Endometrial microvascular endothelial cells (primary cell): Measurements from ENCODE around the gene BAHCC1. TPM values are rescaled to one million over a fixed set of nuclear protein-coding genes. Genes with fewer than 3 reads are reported as not detected.

Experiments
- in situ Hi-C: cut with HindIII; loops from 2 replicates; pipeline ENCODE4 v1.10.0; 2017; ENCODE audit warnings: low sequenced_read_pairs, low pct_unique_long_range_greater_than_20kb; ENCODE audit errors: inconsistent ontology term
- total RNA-seq: library from RNA; depleted of rRNA; stranded (reverse); fragments of >200 nt; gene quantifications from one replicate; pipeline ENCODE4 v1.2.3, GENCODE V29; 2015; ENCODE audit errors: inconsistent ontology term

BAHCC1 gene
- total RNA-seq, 1 donor from 2014 or later, result 10.0 TPM

- in situ Hi-C loops, result no loop called here
These were observed 50.6 kb downstream of the BAHCC1 start for GRCh38 chr17:81445642-81446503.

DNA sequence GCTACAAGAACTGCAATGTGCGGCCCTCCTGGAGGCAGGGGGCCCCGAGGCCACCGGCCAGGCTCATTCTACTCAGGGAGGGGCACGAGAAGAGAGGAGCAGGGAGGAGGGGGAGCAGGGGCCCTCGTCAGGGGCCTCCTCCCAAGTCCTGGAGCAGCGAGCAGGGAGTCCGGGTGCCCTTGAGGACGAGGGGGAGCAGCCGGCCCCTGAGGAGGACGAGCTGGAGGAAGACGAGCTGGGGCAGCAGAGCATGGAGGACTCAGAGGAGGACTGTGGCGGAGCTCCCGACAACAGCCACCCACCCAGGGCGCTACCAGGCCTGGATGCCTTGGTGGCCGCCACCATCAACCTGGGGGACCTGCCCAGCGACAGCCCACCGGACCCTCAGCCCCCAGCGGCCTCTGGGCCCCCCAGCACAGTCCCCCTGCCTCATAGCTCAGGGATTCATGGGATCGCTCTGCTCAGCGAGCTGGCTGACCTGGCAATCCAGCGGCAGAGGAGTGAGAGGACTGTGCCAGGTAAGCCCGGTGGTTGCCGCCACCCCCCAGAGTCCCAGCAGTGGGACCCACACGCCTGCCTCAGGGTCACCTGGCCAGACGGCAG, 52.2 kb downstream of the BAHCC1 start:
- in situ Hi-C loops, result no loop called here

DNA sequence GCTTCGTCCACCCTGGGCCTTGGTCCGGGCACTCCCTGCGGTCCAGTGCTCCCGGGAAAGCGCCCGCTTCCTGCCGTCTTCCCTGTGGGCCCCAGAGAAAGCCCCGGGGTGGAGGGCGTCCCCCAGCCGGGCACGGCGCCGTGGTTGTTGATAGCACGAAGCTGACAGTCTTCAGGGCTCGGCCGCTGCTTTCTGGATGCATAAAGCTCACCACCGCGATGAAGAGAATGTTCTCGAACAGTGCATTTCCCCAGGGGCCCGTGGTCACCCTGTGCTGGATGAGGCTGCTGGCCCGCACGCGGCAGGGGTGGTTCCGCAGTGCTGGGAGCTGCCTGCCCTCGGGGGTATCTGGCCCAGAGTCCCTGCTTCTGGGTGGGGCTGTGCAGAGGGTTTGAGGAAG, 53.2 kb downstream of the BAHCC1 start:
- in situ Hi-C loops, result no loop called here

GRCh38 chr17:81448950-81449349, 53.7 kb downstream of the BAHCC1 start:
- in situ Hi-C loops, result no loop called here

DNA sequence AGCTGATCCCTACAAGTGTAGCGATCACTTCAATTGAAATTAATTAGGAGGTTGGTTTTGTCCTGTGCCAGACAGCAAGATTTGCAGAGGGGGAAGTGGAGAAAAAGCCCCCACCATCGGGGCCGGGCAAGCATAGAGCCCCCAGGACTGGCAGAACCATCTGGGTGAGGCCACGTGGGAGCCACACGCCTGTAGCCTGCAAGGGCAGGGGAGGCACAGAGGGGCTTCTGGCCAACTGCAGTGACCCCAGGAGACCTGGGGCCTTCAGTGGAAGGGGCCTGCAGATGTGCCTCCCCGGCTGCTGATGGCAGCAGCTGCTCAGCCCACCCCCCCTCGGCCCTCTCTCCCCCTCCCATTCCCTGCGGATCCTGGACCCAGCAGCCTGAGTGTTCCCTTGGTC, 54.1 kb downstream of the BAHCC1 start:
- in situ Hi-C loops, result no loop called here

DNA sequence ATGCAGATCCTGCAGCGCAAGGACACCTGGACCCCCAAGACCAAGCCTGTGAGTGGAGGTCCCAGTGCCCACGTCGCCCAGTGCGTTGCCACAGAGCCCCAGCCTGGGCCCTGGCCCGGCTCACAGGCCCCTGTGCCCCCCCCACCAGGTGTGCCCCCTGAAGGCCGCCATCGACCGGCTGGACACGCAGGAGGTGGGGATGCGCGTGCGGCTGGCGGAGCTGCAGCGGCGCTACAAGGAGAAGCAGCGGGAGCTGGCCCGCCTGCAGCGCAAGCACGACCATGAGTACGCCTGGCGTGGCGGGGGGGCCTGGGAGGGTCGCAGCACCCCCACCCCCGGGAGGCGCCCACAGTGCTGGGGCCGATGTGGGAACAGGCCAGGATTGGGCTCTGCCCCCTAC, 56.6 kb downstream of the BAHCC1 start:
- in situ Hi-C loops, result no loop called here

DNA sequence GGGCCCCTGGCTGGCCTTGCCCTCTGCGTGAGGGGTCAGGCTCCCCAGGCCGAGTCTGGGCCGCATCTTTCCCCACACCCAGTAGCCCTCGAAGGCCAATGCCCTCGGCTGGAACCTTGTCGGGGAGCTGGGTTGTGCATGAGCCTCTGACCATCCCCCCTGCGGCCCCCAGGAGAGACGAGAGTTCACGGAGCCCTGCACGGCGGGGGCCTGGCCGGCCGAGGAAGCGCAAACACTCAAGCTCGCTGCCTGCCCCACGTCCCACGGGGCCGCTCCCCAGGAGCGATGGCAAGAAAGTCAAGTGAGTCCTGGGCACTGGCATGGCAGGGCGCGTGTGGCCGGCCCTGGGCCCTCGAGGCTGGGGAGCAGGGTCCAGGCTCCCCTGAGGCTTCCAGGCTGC, 57.3 kb downstream of the BAHCC1 start:
- in situ Hi-C loops, result no loop called here

GRCh38 chr17:81453076-81453475, 57.8 kb downstream of the BAHCC1 start:
- in situ Hi-C loops, result no loop called here

DNA sequence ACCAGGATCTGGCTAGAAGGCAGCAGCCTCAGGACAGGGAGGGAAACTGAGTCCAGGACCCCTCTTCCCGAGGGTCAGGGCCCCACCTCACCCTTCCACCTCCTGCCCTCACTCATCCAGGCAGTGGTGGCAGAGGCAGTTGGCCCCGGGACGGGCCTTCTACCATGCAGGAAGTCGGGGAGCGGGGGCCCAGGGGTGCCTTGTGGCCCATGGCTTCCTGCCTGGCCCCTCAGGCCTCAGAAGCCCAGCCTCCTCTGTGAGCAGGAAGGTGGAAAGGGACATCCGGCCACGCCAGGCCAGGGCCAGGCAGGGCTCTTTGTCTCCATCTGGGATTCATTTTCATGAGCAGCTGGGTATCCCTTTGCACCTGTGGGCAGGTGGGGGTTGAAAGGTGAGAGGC, 58.5 kb downstream of the BAHCC1 start:
- in situ Hi-C loops, result no loop called here

DNA sequence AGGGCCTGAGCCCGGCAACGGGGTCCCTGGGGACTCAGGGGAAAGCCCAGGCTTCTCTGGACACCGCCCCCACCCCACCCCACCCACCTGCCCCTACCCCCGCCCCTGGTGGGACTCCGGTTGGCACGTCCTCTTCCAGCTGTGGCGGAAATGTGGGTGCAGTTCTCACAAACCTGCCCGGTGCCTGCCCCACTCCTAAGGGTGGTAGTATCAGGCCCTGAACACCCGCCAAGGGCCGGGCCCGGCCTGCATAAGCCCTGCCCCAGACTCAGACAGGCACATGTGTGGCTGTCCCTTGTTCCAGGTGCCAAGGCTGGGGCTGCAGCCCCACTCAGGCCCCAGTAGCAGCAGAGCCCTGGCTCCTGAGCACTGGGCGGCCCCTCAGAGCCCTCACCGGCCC, 59.2 kb downstream of the BAHCC1 start:
- in situ Hi-C loops, result no loop called here

- in situ Hi-C loops, result no loop called here
These were observed 60.1 kb downstream of the BAHCC1 start for GRCh38 chr17:81455387-81455786.

DNA sequence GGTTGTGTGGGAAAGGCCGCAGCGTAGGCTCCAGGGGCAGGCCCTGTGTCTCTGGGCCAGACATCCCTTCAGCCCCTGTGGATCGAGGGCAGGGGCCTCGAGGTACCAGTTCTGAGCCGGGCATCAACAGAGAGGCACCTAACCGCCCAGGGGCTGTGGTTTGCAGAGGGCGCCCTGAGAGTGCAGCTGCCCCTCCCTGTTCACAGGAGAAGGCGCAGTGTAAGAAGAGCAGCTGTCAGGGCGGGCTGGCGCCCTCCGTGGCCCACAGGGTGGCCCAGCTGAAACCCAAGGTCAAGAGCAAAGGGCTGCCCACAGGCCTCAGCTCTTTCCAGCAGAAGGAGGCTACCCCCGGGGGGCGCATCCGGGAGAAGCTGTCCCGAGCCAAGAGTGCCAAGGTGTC, 60.8 kb downstream of the BAHCC1 start:
- in situ Hi-C loops, result no loop called here

- in situ Hi-C loops, result no loop called here
These were observed 61.5 kb downstream of the BAHCC1 start for GRCh38 chr17:81456798-81457197.

- in situ Hi-C loops, result no loop called here
These were observed 62.1 kb downstream of the BAHCC1 start for GRCh38 chr17:81457401-81457800.

DNA sequence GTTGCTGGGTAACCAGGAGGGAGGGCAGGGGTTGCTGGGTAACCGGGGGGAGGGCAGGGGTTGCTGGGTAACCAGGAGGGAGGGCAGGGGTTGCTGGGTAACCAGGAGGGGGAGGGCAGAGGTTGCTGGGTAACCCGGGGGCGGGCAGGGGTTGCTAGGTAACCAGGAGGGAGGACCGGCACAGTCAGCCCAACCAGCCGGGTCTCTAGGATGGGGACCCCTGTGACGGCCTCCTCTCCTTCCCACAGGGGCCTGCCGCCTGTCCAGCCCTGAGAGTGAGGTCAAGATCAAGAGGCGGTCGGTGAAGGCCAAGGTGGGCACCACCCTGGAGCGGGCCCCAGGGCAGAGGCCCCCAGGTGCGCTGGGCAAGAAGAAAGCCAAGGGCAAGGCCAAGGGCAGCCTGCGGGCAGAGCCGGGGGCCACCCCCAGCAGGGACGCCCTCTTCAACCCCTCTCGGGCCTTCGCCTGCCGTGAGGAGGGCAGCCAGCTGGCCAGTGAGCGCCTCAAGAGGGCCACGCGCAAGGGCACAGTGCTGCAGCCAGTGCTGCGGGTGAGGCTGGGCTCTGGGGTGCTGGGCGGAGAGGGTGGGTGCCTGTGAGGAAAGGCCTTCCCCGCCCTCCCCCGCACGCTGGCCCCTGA, 62.8 kb downstream of the BAHCC1 start:
- in situ Hi-C loops, result no loop called here

DNA sequence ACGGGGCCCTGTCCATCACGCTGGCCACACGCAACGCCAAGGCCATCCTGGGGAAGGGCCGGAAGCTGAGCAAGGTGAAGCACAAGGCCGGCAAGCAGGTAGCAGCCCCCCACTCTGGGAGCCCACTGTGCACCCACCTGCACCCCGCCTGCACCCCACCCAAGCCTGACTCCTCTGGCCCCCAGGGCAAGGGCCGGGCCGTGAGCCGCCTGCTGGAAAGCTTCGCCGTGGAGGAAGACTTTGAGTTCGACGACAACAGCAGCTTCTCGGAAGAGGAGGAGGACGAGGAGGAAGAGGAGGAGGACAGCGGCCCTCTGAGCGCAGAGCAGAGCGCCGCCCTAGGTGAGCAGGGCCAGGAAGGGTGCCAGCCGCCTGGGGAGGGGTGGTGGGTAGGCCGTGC, 63.4 kb downstream of the BAHCC1 start:
- in situ Hi-C loops, result no loop called here

GRCh38 chr17:81459224-81459623, 64.0 kb downstream of the BAHCC1 start:
- in situ Hi-C loops, result no loop called here

GRCh38 chr17:81459864-81460263, 64.6 kb downstream of the BAHCC1 start:
- in situ Hi-C loops, result no loop called here

- in situ Hi-C loops, result no loop called here
These were observed 65.7 kb downstream of the BAHCC1 start for GRCh38 chr17:81460856-81461460.
